Measurements from ENCODE around the gene FOXK1.
"Not testable (repeated sequence)": the region's sequence is repeated elsewhere in the genome, so short reads cannot be mapped to it uniquely, and the experiment has no call there.

The FOXK1 gene

DNA sequence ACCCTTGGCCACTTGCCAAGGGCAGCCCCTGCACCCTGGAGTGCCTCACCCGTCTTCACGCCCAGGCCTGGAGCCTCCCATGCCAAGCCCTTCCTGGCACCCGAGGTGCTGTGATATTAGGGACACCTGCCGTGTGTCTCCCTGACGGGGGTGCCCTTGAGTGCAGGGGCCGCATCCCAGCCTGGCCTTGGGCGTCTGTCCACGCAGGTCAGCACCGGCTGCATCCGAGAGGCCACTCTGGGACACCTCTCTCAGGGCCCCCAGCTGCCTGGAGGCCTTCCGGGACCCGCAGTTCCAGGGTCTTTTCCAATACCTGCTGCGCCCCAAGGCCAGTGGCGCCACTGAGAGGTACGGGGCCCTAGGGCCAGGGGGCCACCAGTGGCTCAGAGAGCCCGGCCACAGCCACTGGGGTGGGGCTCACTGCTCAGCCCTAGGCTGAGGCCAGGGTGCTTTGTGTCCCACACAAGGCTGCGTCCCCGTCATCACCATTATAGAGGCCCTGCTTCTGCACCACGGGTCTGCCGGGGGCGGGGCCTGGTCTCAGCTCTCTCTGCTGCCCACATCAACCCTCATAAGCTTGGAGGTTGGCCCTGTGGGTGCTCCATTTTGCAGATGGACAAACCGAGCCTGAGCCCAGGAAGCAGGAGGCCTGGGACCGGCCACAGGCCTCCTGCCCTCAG lies 106.0 kb downstream of the FOXK1 start:
- no peak for DNase-seq

DNA sequence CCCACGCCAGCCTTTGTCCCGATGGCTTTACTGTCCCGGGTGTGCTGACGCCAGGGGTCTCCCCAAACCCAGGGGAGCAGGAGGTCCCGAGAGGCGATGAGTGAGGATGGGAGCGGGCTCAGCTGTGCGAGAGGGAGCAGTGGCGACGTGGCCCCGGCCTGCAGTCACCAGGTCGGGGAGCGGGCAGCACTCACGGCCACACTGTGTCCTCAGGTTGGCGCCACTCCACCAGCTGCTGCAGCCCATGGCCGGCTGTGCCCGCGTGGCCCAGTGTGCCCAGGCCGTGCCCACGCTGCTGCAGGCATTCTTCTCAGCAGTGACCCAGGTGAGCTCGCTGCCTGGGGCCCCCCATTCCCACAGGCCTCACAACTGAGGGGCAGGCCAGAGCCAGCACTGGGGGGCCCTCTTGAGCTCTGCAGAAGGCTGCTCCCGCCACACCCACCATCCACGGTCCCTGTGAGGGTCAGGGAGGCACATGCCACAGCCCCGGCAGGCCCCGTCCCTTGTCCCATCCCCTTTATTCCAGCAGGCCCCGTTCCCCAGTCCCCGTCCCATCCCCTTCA lies 106.6 kb downstream of the FOXK1 start:
- DNase-seq: no peak

DNA sequence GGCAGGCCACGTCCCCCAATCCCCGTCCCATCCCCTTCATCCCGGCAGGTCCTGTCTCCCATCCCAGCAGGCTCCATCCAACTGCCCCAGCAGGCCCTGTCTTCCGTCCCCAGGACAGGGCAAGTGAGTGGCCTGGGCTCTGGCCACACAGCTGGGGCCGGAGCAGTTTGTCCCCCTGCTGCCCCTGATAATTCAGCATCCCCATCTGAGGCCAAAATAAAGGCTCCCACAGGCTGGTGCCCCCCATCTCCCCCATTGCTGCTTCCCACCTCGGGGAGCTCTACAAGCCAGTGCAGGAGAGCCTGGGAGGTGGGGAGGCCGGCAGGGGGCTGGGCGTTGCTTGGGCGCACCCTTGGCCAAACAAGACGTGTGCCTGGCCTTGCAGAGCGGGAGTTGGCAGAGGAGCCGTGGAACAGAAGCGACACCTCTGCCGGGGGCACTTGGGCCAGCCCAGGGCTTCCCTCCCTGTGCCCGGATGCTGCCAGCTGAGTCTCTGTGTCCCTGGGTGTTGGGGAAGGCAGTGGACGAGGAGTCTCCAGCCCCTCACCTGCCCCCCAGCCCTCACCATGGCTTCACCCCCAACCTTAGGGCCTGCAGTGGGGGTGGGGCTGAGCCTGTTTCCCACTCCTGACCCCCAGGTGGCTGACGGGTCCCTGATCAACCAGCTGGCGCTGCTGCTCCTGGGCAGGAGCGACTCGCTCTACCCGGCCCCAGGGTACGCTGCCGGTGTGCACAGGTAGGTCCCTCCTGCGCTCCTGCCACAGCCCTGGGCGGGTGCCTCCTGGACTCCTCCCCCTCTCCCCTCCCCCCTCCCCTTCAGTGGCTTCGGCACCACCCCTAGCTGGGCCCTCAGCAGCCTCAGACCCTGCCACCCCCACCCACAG lies 107.3 kb downstream of the FOXK1 start:
- DNase-seq: no peak

DNA sequence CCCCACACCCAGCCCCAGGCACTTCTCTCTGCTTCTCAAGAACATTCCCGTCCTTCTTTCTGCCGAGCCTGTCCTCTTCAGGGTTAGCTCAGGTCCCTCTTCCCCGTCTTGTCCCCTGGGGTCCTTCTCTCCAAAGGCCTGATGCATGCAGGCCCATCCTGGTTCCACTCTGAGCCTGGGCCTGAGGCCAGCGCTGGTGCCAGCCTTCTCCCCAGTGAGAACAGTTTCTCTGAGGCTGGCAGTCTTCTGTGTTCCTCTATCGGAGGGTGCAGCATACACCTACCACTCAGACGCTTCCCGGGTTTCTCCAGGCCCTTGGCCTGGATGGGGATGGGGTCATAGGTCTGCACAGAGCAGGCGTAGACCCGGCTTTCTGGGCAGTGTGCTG lies 108.0 kb downstream of the FOXK1 start:
- DNase-seq: no peak

DNA sequence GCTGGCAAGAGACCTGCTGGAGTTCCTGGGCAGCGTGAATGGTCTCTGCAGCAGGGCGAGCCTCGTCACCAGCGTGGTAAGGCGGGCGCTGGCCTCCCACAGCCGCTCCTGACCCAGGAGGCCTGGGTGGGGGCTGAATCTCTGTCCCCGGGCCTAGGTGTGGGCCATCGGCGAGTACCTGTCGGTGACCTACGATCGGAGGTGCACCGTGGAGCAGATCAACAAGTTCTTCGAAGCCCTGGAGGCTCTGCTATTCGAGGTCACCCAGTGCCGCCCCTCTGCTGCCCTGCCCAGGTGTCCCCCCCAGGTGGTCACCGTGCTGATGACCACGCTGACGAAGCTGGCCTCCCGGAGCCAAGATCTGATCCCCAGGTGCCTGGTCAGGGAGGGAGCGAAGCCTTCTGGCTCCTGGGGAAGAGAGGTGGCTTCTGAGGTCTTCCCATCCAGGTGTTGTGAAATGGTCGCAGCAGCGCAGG lies 108.5 kb downstream of the FOXK1 start:
- DNase-seq: no peak

DNA sequence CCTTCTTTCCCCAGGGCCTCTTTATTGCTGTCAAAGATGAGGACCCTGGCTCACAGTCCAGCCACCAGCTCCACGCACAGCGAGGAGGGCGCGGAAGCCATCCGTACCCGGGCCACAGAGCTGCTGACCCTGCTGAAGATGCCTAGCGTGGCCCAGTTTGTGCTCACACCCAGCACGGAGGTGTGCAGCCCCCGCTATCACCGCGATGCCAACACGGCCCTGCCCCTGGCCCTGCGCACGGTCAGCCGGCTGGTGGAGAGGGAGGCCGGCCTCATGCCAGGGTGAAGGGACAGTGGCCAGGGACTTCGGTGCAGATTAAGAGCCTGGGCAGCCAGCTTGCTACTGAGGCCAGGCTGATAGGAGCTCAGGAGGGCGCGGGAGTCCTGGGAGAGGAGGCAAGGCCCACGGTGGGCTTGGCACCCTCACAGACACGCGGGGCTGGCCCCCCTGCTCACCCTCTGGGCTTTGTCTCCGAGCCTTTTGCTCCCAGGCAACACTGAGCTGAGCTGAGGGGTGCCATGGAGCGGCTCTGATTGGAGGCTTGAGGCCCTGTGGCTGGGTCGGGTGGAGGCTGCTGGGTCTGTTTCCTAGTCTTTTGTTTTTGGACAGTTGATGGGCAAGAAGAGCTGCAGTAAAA lies 109.1 kb downstream of the FOXK1 start:
- DNase-seq: no peak

DNA sequence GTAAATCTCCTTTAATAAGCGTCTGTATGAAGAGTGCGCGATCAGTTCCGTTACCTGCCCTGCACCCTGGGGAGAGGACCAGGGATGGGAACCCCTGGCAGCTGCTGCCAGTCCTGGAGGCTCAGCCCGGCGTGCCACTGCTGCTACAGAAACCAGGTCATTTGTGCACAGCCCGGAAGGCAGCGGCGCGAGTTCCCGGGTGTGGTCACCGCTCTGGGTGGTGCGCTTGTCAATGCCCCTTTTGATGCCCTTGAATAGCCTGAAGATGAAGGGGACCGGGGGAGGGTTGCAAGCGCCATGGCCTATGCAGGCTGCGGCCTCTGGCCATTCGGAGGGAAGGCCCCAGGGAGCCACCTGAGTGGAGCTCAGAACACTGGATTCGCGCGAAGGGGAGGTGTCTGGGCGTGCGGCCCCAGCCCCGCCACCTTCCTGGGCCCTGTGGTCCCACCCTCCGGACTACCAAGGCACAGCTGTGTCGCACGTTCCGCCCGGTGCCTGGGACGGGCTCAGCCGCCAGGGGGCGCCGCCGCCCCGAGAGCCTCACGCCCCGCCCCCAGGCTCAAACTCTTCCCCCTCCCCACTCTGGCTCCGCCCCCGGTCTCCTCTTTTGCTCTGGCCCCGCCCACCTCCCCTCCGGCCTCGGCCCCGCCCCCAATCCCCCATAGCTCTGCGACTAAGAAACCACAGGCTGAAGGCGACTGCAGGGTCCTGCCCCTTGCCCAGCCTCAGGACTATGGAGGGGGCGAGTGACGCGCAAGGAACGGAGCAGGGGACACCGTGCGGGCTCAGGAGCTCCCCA lies 109.8 kb downstream of the FOXK1 start:
- DNase-seq: peak; percentile 32

DNA sequence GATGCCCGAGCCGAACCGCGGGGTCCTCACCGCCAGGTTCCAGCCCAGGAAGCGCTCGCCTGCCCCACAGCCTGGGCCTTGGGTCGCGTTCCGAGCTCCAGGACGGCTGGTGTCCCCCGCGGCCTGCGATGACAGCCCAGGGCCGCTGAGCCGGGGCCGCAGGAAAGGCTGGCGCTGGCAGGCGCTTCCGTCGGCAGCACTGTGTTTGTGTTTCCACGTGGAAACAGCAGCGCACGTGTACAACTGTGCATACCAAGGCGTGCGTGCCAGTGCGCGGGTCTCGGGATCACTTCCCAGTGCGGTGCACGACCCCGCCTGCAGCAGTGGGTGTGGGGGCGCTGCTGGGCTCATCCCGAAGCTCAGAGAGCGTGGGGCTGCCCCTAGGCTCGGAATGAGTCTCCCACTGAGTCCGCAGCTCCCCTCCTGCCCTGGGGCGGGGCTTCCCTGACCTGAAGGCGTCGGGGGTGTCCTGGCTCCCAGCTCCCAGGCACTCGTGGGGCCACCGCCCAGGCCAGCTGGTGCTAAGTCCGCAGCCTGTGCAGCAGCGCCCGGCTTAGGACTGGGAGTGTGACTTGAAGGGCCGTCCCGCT lies 110.5 kb downstream of the FOXK1 start:
- no peak for DNase-seq

DNA sequence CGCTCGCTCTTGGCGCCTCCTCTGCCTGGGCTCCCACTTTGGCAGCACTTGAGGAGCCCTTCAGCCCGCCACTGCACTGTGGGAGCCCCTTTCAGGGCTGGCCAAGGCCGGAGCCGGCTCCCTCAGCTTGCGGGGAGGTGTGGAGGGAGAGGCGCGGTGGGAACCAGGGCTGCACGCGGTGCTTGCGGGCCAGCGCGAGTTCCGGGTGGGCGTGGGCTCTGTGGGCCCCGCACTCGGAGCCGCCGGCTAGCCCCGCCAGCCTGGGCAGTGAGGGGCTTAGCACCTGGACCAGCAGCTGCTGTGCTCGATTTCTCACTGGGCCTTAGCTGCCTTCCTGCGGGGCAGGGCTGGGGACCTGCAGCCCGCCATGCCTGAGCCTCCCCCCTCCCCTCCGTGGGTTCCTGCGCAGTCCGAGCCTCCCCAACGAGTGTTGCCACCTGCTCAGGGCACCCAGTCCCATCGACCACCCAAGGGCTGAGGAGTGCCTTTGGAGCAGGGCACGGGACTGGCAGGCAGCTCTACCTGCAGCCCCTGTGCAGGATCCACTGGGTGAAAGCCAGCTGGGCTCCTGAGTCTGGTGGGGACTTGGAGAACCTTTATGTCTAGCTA lies 111.4 kb downstream of the FOXK1 start:
- DNase-seq: not testable (repeated sequence)

DNA sequence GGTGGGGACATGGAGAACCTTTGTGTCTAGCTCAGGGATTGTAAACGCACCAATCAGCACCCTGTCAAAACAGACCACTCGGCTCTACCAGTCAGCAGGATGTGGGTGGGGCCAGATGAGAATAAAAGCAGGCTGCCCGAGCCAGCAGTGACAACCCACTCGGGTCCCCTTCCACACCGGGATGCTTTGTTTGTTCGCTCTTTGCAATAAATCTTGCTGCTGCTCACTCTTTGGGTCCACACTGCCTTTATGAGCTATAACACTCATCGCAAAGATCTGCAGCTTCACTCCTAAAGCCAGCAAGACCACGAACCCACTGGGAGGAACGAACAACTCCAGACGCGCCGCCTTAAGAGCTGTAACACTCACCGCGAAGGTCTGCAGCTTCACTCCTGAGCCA lies 112.1 kb downstream of the FOXK1 start:
- DNase-seq: not testable (repeated sequence)

DNA sequence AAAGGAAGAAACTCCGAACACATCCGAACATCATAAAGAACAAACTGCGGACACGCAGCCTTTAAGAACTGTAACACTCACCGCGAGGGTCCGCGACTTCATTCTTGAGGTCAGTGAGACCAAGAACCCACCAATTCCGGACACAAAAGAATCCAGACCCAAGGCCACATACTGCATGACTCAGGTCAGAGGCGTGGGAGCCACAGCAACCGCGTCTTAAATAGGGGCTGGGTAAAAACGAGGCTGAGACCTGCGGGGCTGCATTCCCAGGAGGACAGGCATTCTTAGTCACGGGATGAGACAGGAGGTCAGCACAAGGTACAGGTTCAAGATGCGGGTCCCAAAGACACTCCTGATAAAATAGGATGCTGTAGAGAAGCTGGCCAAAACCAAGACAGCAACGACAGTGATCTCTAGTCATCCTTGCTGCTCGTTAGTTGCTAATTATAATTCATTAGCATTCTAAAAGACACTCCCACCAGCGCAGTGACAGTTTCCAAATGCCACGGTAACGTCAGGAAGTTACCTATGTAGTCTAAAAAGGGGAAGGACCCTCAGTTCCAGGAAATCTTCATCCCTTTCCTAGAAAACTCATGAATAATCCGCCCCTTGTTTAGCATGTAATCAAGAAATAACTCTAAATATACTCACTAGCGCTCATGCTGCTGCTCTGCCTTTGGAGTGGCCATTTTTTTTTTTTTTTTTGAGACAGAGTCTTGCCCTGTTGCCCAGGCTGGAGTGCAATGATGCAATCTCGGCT lies 112.7 kb downstream of the FOXK1 start:
- no peak for DNase-seq

DNA sequence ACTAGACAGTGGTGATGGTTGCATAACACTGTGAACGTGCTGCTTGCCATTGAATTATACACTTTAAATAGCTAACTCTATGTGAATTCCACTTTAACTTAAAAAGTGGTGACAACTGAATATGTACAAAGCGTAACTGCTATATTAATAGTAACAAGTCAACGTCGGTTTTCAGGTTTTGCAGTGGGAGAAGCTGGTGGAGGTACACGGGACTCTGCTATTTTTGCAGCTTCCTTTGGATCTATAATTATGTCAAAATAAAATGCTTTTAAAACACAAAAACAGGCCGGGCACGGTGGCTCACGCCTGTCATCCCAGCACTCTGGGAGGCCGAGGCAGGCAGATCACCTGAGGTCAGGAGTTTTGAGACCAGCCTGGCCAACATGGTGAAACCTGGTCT lies 114.4 kb downstream of the FOXK1 start:
- no peak for DNase-seq

DNA sequence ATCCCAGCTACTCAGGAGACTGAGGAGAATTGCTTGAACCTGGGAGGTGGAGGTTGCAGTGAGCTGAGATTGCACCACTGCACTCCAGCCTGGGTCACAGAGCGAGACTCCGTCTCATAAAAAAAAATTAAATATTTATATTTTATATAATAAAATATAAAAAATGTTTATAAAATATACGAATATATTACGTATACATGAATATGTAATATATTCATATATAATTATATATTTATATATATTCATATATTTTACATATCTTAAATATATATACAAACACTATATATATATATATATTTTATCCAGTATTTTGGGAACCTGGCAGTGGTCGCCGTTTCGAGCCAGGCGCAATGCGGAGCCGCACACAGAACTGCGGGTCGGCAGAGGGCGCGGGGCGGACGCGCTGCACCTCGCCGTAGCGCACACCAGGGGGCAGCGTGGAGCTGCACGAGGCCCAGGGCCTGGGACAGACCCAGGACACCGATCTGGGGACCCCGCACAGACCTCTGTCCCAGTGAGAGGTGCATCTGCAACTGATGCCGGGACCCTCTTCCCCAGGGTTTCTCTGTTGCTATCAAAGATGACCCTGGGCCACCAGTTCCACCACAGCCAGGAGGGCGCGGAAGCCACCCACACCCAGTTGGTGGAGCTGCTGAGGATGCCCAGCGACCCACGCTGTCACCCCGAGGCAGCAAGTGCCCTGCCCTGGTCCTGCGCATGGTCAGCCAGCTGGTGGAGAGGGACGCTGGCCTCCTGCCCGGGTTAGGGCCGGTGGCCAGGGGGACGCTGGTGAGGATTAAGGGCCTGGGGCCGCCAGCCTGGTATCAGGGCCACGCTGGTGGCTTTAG lies 116.0 kb downstream of the FOXK1 start:
- no peak for DNase-seq

DNA sequence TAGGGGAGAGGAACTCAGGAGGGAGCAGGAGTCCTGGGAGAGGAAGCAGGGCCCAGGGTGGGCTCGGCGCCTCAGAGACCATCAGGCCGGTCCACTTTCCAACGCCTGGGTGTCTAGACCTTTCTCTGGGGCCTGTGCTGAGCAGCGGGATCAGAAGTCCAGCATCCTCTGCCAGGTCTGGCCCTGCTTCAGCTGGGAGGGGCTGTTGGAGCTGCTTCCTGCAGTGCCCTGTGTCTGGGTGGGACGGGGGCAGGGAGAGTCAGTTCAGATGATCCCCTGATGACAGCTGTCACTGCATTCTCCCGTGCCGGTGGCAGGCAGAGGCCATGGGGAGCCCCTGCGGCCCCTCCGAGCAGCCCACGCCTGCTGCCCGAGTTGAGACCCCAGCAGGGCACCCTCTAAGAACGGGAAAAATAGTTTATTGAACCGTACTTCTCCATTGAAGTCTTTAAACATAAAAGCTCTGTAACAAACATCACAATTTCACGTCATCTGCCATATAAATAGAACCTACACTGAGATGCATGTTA lies 116.7 kb downstream of the FOXK1 start:
- no peak for DNase-seq

DNA sequence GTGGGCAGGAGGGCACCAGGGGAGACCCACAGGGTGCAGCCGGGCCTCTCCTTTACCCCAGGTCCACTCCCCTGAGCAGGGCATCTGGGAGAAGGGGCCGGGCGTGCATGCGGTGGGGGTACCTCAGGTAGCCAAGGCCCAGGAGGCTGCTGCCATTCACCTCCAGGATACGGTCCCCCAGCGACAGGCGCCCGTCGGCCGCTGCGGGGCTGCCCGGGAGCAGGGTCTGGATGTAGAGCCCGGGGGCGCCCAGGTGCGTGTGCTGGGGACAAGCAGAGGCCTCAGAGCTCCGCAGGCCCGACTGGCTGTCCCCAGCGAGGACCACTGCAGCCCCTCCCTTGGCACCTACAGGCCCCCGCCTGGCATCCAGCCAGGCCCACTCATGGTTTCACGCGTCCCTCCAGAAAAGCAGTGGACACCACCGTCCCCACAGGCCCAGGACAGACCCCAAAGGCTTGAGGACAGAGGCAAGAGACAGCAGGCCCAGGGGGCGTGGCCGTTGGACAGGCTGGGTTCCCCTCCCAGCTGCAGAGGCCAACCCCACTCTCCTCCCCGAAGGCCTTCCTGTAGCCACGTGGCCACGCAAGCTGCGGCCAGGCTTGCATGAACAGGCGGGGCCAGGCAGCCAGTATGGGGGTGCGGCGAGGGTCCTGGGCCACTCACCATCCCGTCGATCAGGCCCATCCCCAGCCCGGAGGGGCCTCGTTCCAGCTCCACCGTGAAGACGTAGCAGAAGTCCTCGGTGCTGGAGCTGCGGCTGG lies 117.6 kb downstream of the FOXK1 start:
- DNase-seq: no peak

DNA sequence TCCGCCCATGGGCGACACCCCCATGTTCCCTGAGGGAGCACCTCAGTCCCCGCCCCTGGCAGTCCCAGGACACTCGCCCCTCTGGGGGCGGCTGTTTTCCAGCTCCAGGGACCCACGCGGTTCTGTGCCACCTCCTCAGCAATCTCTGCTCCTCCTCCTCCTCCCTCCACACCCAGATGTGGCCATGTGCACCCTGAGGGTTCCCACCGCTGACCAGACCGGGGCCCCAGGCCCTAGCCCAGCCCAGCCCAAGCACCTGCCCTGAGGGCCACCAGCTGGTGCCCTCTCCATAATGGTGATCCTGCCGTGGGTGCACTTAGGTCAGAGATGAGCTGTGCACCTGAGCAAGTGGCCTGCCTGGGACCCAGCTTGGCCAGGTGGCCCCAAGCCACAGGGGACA lies 118.4 kb downstream of the FOXK1 start:
- no peak for DNase-seq

DNA sequence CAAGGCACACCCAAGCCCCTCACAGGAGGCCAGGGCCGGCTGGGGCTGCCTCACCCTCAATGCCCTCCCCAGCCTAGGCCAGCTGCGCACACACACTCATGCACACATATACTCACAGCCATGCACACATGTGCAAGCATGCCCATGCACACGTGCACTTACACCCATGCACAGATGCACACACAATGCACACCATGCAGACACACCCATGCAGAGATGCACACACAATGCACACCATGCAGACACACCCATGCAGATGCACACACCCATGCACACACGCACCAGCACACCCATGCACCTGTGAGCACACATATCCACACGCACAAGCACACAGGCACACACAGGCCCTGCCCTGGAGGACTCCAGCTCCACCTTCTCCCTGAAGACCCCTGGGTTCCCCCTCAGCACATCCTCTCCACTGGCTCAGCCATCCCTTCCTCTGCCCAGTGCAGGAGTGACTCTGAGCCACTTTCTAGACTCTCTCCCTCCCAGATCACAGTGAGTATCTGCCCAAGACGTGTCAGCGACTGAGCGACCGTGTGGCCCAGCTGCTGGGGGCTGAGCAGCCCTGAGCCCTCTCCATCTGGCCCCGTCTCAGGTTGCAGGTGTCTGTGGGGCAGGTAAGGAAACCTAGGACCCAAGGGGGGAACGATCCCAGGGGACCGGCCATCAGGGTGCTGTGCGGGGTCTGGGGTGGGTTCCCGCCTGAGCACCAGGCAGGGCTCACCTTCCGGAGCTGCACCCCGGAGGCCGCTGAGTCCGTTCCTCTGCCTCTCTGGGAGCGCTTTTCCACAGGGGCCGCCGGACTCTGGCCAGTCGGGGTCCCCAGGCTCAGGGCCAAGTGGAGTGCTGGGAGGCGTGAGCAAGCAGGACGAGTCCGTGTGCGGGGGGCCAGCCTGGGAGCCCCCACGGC lies 119.1 kb downstream of the FOXK1 start:
- no peak for DNase-seq

DNA sequence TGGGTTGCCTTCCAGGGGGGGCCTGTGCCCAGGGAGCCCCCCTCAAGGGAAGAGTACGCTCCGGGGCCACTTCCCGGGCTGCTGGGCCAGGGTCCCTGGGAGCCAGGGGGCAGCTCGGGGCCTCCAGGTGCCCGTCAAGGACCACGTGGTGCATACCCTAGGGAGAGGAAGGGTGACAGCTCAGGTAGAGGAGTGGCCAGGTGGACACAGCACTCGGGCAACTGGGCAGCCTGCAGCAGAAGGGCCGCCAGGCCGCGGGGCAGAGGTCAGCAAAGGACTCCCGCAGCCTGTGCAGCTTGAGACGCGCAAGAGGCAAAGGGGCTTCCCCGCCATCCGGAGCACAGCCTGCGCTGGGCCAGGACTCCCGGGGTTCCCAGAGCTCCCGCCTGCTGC lies 119.7 kb downstream of the FOXK1 start:
- DNase-seq: no peak
